Measurements from ENCODE around the gene PIM3. TPM values are rescaled to one million over a fixed set of nuclear protein-coding genes. Genes with fewer than 3 reads are reported as not detected.

PIM3 gene
- total RNA-seq, 1 donor from 2014 or later, result 18.6 TPM

DNA sequence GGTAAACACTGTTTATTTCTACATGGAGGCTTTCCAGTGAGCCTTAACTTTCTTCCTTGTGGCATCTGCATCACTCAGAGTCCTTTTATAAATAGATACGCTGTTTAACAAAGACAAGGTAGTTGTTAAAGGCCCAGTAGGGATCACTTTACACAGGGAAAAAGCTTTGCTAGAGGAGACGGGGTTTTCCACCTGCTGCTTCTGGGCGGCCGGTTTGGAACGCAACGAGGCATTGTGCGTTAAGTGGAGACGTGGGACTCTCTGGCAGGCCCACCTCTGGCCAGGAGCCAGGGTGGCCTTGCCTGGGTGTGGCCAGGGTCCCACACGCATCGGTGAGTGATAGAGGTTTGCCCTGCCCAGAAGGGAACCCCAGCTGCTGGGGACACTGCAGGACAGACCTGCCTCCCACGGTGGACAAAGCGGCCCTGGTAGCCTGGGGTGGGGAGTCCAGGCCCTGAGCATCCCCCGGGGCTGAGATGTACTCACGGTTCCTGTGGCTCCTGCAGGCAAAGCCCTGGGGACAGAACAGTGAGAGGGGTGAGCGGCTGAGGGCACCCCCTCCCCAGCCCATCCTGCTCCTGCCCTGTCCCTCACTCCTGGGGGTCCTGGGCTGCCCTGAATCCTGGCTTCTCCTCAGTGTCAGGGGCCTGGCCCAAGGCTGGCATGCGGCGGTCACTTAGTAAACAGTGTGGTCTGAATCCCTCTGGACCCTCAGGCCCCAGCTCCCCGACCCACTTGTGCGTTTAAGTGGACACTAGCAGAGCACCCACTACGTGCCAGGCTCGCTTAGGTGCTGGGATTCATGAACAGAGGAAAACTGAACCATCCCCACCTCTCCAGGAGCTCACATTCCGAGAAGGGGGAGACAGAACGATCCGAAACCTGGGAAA lies 47.8 kb downstream of the PIM3 start:
- DNase-seq (ENCODE audit: extremely low spot score, unreplicated experiment), result no peak
- Mint-ChIP-seq H3K4me1 (ENCODE audit: unreplicated experiment) (peaks cover 20% of the 10 kb centered on the region), H3K9me3 (ENCODE audit: unreplicated experiment) (no peaks in the 10 kb centered on the region), H3K27me3 (ENCODE audit: unreplicated experiment) (peaks cover 11% of the 10 kb centered on the region), H3K36me3 (ENCODE audit: unreplicated experiment) (no peaks in the 10 kb centered on the region), H3K27ac (ENCODE audit: unreplicated experiment) (no peak overlapping the region), H3K4me3 (ENCODE audit: unreplicated experiment) (no peak overlapping the region)
- TF ChIP-seq CTCF (IDR thresholded peaks at IDR 0.05), result no peak

- H3K36me3 Mint-ChIP-seq (ENCODE audit: unreplicated experiment), result no peaks in the 10 kb centered on the region
- H3K27ac Mint-ChIP-seq (ENCODE audit: unreplicated experiment), result no peak overlapping the region
- TF ChIP-seq CTCF (IDR thresholded peaks at IDR 0.05), result no peak
- peak; percentile 84 for DNase-seq (ENCODE audit: extremely low spot score, unreplicated experiment)
- peaks cover 7% of the 10 kb centered on the region for H3K27me3 Mint-ChIP-seq (ENCODE audit: unreplicated experiment)
- H3K4me1 Mint-ChIP-seq (ENCODE audit: unreplicated experiment), result peaks cover 20% of the 10 kb centered on the region
- no peak overlapping the region for H3K4me3 Mint-ChIP-seq (ENCODE audit: unreplicated experiment)
- H3K9me3 Mint-ChIP-seq (ENCODE audit: unreplicated experiment), result no peaks in the 10 kb centered on the region
These were observed 48.7 kb downstream of the PIM3 start for GRCh38 chr22:50009251-50009650.

GRCh38 chr22:50009765-50010675 lies 49.4 kb downstream of the PIM3 start:
- DNase-seq (ENCODE audit: extremely low spot score, unreplicated experiment), result peak; percentile 86
- Mint-ChIP-seq H3K27ac (ENCODE audit: unreplicated experiment) (no peak overlapping the region), H3K27me3 (ENCODE audit: unreplicated experiment) (peaks cover 3% of the 10 kb centered on the region), H3K36me3 (ENCODE audit: unreplicated experiment) (no peaks in the 10 kb centered on the region), H3K4me3 (ENCODE audit: unreplicated experiment) (no peak overlapping the region), H3K9me3 (ENCODE audit: unreplicated experiment) (no peaks in the 10 kb centered on the region), H3K4me1 (ENCODE audit: unreplicated experiment) (peaks cover 20% of the 10 kb centered on the region)
- no peak for TF ChIP-seq CTCF (IDR thresholded peaks at IDR 0.05)

DNA sequence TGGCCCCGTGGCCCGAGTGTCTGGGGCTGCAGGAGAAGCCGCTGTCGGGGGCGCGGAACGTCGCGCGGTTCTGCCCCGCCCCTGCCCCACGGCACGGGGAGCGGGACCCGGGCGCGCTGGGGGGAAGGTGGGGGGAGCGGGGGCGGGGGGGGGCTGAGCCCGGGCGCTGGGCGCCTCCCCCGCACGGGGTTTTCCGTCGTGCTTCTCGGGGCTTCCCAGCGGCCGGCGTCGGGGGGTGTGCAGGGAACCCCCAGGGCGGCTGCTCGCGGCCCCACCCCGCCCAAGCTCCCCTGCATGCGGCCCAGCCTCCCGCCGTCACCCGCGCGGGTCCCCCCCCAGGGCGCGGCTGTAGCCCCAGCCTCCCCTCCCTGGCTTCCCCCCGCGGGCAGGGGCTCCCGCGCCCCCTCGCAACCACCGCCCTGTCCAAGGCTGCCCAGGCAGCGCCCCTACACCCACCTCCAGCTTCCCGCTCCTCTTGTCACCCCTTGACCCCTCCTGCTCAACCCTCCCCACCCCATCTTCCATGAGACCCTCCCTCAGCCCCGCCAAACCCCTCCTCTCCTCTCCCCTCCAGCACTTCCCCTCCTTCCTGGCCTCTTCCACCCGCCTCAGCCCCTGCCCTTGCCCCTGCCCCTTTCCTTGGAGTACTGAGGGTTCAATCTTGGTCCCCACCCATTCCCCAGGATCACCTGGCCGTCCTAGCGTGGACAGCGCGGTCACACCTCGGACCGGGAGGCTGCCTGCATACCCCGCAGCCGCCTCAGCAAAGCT lies 50.3 kb downstream of the PIM3 start:
- H3K9me3 Mint-ChIP-seq (ENCODE audit: unreplicated experiment), result no peaks in the 10 kb centered on the region
- DNase-seq (ENCODE audit: extremely low spot score, unreplicated experiment), result no peak
- no peaks in the 10 kb centered on the region for H3K36me3 Mint-ChIP-seq (ENCODE audit: unreplicated experiment)
- peaks cover 20% of the 10 kb centered on the region for H3K4me1 Mint-ChIP-seq (ENCODE audit: unreplicated experiment)
- no peak for TF ChIP-seq CTCF (IDR thresholded peaks at IDR 0.05)
- H3K27ac Mint-ChIP-seq (ENCODE audit: unreplicated experiment), result no peak overlapping the region
- H3K4me3 Mint-ChIP-seq (ENCODE audit: unreplicated experiment), result no peak overlapping the region
- H3K27me3 Mint-ChIP-seq (ENCODE audit: unreplicated experiment), result no peaks in the 10 kb centered on the region
